HepG2 (cell line): ENCODE results near the gene SH3PXD2A. TPM values are rescaled to one million over a fixed set of nuclear protein-coding genes. Genes with fewer than 3 reads are reported as not detected.

Experiments
- FOSL1 ChIP-seq: sonication (generic); formaldehyde crosslinking; IDR thresholded peaks from 2 replicates; pipeline ENCODE4 v1.9.0; 2021; ENCODE audit warnings: missing genetic modification reagents, borderline replicate concordance
- GTF3A ChIP-seq: sonication (generic); formaldehyde crosslinking; conservative IDR thresholded peaks from 2 replicates; pipeline ENCODE4 v1.4.0; 2020; ENCODE audit warnings: mild to moderate bottlenecking, missing genetic modification reagents
- KDM2A ChIP-seq: sonication (generic); formaldehyde crosslinking; IDR thresholded peaks from 2 replicates; pipeline ENCODE4 v1.4.0; 2020; ENCODE audit warnings: low read depth, missing genetic modification reagents, borderline replicate concordance
- LRRFIP1 ChIP-seq: sonication (generic); formaldehyde crosslinking; conservative IDR thresholded peaks from 2 replicates; pipeline ENCODE4 v1.4.0; 2020; ENCODE audit warnings: missing genetic modification reagents
- MBD4 ChIP-seq: IDR thresholded peaks from 2 replicates; pipeline ENCODE4 v1.6.1; 2012; ENCODE audit warnings: low read length, inconsistent platforms, borderline replicate concordance
- PBX3 ChIP-seq: sonication (generic); formaldehyde crosslinking; IDR thresholded peaks from 2 replicates; pipeline ENCODE4 v1.8.1; 2023; ENCODE audit warnings: missing genetic modification reagents, inconsistent platforms, borderline replicate concordance
- POLR2AphosphoS2 ChIP-seq: IDR thresholded peaks from 2 replicates; pipeline ENCODE4 v1.6.1; 2011; ENCODE audit warnings: low read depth, low read length, improper control_type of control experiment
- RERE ChIP-seq: IDR thresholded peaks from 2 replicates; pipeline ENCODE4 v1.6.1; 2016; ENCODE audit warnings: low read depth, missing genetic modification reagents, missing compliant biosample characterization
- RORA ChIP-seq: sonication (generic); formaldehyde crosslinking; IDR thresholded peaks from 2 replicates; pipeline ENCODE4 v1.5.0; 2020; ENCODE audit warnings: mild to moderate bottlenecking, missing genetic modification reagents, moderate library complexity
- SOX13 ChIP-seq, 3 experiments: fragments of 450-650 bp in 1 of 3; sonication (generic) in 1 of 3; formaldehyde crosslinking in 1 of 3; IDR thresholded peaks in 2 of 3; conservative IDR thresholded peaks in 1 of 3; 2 replicates each; pipeline versions ENCODE4 v1.5.0 to v1.6.1; 2016 to 2020; ENCODE audit warnings: antibody characterized with exemption in 1 of 3, mild to moderate bottlenecking in 1 of 3, missing compliant biosample characterization in 1 of 3, missing genetic modification reagents in 1 of 3, moderate library complexity in 1 of 3
- SP5 ChIP-seq: IDR thresholded peaks from 2 replicates; pipeline ENCODE4 v1.6.1; 2016; ENCODE audit warnings: low read depth, borderline replicate concordance
- STAG1 ChIP-seq: sonication (generic); formaldehyde crosslinking; IDR thresholded peaks from 2 replicates; pipeline ENCODE4 v1.4.0; 2020; ENCODE audit warnings: missing genetic modification reagents
- STAT6 ChIP-seq: sonication (generic); formaldehyde crosslinking; IDR thresholded peaks from 2 replicates; pipeline ENCODE4 v1.4.0; 2020; ENCODE audit warnings: missing genetic modification reagents, mild to moderate bottlenecking, borderline replicate concordance
- ZNF3 ChIP-seq: IDR thresholded peaks from 2 replicates; pipeline ENCODE4 v1.7.0; 2017; ENCODE audit warnings: inconsistent platforms
- ZNF784 ChIP-seq: sonication (generic); formaldehyde crosslinking; IDR thresholded peaks from 2 replicates; pipeline ENCODE4 v1.5.1; 2020; ENCODE audit warnings: missing genetic modification reagents, mild to moderate bottlenecking, borderline replicate concordance
- polyA plus RNA-seq, 8 experiments: library from polyadenylated mRNA; depleted of rRNA in 3 of 8; stranded (reverse) in 7 of 8; unstranded in 1 of 8; fragments of >200 nt; fragmentation: Illumina TruSeq in 4 of 8; extraction: Trizol in 4 of 8; gene quantifications; 2 replicates each; pipeline versions ENCODE4 v1.2.1 to v1.2.3, GENCODE V29; 2011 to 2016; ENCODE audit warnings: low read depth in 4 of 8, missing spikeins in 1 of 8, mixed read lengths in 1 of 8; ENCODE audit not compliant: insufficient read depth in 1 of 8
- total RNA-seq, 5 experiments: library from RNA; depleted of rRNA; stranded (reverse); fragments of >200 nt; fragmentation: Illumina TruSeq; extraction: Trizol; gene quantifications; 2 replicates each; pipeline ENCODE4 v1.2.3, GENCODE V29; 2016; ENCODE audit warnings: low read depth in 1 of 5

SH3PXD2A gene
- total and polyA plus RNA-seq, 2 of the 13 experiments (the other 11 are each of a cell fraction or from before 2014, with no cell fraction given): 11.1 to 11.3 TPM

- no peak for TF ChIP-seq ZNF784 (CRISPR knock-in tag)
- TF ChIP-seq FOSL1: no peak
- TF ChIP-seq POLR2AphosphoS2: no peak
- no peak for TF ChIP-seq PBX3
- TF ChIP-seq RERE (CRISPR knock-in tag): peak; percentile 77
- 0 out of 2 replicates have a peak, but pooled peaks have one; percentile 40 for TF ChIP-seq KDM2A (CRISPR knock-in tag)
- no peak for TF ChIP-seq RORA (CRISPR knock-in tag)
- no peak for TF ChIP-seq SOX13 (IDR thresholded peaks at IDR 0.05)
- TF ChIP-seq SOX13 (CRISPR knock-in tag; conservative IDR thresholded peaks at IDR 0.05 in 1 of 2, IDR thresholded peaks at IDR 0.05 in 1 of 2): peak in 1 of 2 experiments; percentile 78; a peak in 2 of 4 replicates
- no peak for TF ChIP-seq GTF3A (CRISPR knock-in tag)
- no peak for TF ChIP-seq ZNF3 (CRISPR knock-in tag)
- TF ChIP-seq STAG1 (CRISPR knock-in tag): no peak
- TF ChIP-seq SP5 (CRISPR knock-in tag): peak; percentile 40; the same call in 1 of the 2 replicates
- TF ChIP-seq LRRFIP1 (CRISPR knock-in tag): no peak
- no peak for TF ChIP-seq MBD4
- TF ChIP-seq STAT6: no peak
Measured at GRCh38 chr10:103576862-103577261, 278.5 kb downstream of the SH3PXD2A start (continued).
